HG02642 (cell line): Measurements from ENCODE around the gene MEGF9.
"Not testable (repeated sequence)": the region's sequence is repeated elsewhere in the genome, so short reads cannot be mapped to it uniquely, and the experiment has no call there.

ENCODE experiments used
- ATAC-seq: cut with Tn5 transposase; IDR thresholded peaks from one replicate; pipeline ENCODE4 v1.9.1; 2021; ENCODE audit warnings: mild to moderate bottlenecking; ENCODE audit not compliant: unreplicated experiment, poor library complexity

Gene MEGF9

DNA sequence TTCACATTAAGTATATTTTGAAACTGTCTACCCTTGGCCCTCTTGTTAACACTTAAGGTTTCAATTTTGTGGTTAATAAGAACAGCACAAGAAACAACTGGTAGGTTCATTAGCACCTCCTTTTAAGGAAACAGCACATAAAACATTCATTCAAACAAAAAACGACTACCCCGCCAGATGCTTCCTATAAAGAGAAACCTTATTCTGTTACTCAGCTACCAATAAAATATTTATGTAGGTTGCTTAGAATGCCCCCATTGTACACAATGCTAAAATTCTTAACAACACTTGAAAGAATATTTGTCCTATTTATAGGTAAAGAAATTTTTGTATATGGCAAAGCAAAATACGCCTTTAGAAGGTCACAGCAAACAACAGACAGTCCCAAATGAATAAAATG, 157.5 kb downstream of the MEGF9 start:
- no peak for ATAC-seq

- ATAC-seq: no peak
Measured at GRCh38 chr9:120555839-120556238, 158.4 kb downstream of the MEGF9 start.

GRCh38 chr9:120552210-120552704, 162.0 kb downstream of the MEGF9 start:
- ATAC-seq: not testable (repeated sequence)
